GM18909 (cell line): ENCODE data around the gene PTGS1.
A peak's percentile ranks its signal among the peaks of the same experiment; 100 is the strongest.
"Not testable (repeated sequence)": the region's sequence is repeated elsewhere in the genome, so short reads cannot be mapped to it uniquely, and the experiment has no call there.

Experiments used
- ATAC-seq: cut with Tn5 transposase; IDR thresholded peaks from one replicate; pipeline ENCODE4 v1.9.1; 2021; ENCODE audit warnings: mild to moderate bottlenecking; ENCODE audit not compliant: unreplicated experiment, poor library complexity

Gene PTGS1

GRCh38 chr9:122346478-122347347, 24.1 kb upstream of the PTGS1 start:
- ATAC-seq: no peak

DNA sequence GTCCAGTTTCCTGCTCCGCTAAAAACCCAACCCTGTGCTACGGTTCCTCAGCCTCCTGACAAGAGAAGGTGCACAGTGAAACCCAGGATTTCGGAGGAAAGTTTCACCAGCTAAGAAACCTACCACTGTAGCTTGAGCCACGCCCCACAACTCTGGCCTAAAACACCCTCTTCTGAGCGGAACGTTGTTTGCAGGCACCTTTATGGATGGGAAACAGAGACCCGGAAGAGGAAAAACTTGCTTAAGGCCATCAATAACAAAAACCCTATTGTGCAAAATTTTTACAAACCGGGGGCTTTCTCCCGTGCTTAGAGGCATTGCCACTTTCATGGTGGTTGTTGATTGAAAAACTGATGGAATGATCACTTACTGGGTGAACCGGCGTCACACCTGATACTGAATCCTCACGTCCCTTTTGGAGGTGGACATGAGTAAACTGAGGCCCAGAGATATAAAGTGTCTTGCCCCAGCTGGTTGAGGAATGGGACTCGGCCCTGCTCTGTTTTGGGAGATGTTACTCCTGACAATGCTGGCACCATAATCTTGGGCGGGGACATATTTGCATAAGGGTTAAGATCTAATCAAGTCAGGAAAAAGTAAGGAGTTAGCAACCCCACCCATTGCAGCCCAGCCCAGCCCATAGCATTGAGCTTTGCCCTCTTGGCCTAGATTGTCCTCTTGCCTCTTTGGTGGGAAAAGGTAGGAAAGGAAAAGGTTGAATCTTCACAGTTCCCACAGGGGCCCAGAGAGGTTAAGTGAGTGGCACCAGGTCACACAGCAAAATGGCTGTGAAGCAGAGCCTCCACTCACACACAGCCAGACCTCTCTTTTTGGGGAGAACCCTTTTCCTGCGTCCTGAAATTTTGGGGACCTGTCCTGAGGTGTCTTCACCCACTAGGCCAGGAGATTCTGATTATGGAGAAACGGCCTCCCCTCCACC, 23.2 kb upstream of the PTGS1 start:
- no peak for ATAC-seq

DNA sequence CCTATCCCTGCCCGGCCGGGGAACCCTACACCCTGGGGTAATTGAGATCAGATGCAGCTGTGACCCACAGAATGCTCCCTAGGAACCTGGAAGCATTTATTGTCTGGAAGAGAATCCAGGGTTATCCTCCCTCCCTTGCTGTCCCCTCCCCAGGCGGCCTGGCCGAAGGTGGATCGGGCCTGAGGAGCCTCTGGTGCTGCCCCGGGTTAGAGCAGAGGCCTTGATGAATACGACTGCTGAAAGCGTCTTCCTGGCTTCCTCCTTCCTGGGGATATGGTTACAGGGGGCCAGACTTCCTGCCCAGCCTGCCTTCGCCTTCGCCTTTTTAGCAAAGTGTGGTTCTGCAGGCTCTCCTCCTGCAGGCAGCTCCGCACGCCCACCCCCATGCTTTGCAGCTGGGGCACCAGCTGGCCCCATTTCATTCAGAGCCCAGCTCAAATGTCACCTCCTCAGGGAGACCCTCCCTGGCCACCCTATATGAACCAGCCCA, 22.5 kb upstream of the PTGS1 start:
- no peak for ATAC-seq

GRCh38 chr9:122348791-122349190, 22.0 kb upstream of the PTGS1 start:
- no peak for ATAC-seq

GRCh38 chr9:122349201-122349600, 21.6 kb upstream of the PTGS1 start:
- ATAC-seq: no peak

- ATAC-seq: peak; percentile 88
Observed at GRCh38 chr9:122350577-122351355, 20.1 kb upstream of the PTGS1 start.

DNA sequence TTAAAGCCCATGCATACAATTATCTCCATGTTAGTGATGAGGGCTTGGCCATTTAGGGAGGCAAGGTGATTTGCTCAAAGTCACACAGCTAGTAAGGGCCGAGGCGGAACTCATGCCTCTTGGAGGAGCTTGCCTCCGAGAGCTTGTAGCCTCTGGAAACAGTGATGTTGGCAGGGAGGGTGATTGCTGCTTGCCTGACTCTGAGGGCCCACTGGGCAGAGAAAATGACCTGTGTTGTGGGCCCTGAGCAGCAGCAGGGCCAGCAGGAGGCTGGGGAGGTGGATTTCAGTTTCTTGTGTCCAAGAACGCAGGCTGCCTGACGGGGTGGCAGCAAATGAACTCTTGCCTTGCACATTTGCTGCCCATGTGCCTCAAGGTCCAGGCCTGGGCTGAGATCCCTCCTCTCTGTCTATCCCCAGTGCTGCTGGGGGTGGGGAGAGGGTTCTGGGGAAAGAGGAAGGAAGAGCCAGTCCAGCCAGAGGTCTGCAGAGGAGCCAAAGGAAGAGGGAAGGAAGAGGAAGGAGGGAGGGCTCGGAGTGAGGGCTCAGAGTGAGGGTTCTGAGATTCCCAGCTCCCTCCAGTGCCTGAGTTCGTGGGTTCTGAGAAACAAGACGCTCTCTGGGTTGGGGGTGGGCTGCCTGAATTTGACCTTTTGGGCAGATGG, 16.2 kb upstream of the PTGS1 start:
- no peak for ATAC-seq

- ATAC-seq: no peak
Observed at GRCh38 chr9:122355336-122355875, 15.4 kb upstream of the PTGS1 start.

DNA sequence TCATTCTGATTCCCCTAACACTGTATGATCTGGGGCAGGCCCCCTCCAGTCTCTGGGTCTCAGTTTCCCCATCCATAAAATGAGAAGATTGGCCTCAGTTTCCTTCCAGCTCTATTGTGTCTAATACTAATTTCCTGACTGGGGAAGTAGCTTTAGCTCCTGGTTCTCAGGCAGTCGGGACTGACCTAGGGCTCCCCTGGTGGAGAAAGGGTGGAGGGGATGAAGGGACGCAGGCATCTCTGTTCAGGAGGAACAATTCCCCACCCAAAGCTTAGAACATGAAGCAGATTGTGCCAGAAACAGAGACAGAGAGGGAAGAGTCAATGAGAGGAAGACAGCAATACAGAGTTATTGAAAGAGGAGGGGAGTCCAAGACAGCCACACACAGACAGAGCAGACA, 14.2 kb upstream of the PTGS1 start:
- no peak for ATAC-seq

- ATAC-seq: no peak
Observed at GRCh38 chr9:122360891-122361290, 9.9 kb upstream of the PTGS1 start.

DNA sequence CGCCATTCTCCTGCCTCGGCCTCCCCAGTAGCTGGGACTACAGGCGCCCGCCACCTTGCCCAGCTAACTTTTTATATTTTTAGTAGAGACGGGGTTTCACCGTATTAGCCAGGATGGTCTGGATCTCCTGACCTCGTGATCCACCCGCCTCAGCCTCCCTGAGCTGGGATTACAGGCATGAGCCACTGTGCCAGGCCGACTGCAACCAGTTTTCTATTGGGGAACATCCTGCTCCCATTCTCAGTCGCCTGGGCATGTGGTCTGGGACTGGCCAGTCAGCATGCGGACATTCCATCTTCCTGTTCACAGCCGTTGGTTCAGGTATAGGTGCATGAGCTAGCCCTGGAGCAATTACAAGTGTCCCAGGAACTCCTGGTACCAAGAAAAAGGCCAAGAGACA, 7.7 kb upstream of the PTGS1 start:
- not testable (repeated sequence) for ATAC-seq

DNA sequence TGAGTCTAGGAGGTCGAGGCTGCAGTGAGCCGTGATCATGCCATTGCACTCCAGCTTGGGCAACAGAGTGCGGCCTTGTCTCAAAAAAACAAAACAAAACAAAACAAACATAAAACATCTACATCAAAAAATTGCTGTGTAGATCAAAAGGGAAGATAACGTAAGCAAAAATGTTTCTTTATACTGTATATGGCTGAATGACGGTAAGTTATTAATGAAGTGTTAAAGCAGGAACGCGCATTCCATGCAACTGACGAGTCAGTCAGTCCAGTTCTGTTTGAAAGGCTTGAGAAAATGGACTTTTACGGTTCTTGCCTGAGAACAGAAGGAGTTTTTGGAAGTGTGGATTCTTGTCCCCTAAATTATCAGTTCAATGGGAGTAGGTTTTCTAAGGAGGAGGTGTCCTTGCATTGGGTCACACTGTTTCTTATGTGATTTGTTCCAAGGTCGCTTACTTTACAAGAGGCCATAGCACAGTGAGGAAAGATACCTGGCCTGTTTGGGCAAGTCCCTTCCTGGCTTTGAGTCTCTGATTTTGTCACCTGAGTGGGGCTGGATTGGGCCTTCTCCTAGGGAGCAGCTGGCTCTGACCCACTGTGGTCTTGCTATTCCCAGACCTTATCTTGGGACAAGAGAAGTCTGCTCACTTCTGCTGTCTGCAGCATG, 6.6 kb upstream of the PTGS1 start:
- ATAC-seq: no peak

GRCh38 chr9:122364783-122365150, 6.1 kb upstream of the PTGS1 start:
- ATAC-seq: no peak

DNA sequence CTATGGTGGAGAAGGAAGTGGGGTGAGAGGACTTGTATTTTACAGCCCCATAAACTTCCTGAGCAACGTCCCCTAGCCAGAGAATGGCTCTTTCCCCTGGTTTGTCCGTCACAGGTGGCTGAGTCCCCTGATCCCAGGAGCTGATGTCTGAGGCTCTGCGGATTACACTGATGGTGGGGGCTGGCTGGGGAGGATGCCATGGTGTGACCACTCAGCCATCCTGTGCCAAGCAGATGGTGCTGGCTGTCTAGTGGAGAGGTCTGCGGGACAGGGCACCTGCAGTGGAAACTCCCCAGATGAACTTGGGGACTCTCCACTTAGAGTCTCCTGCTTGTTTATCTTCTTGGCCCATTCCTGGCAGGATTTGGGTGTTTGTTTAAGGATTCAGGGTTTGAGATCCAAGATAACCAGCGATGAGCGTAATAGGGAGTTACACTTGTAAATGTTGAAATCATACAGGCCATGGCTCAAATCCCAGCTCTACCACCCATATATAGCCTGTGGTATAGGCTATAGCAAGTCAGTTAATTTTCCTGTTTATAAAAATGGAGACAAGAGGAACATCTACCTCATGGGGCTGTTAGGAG, 4.7 kb upstream of the PTGS1 start:
- ATAC-seq: no peak

GRCh38 chr9:122367065-122367464, 3.8 kb upstream of the PTGS1 start:
- no peak for ATAC-seq

- ATAC-seq: no peak
Observed at GRCh38 chr9:122367774-122368460, 2.9 kb upstream of the PTGS1 start.

- no peak for ATAC-seq
Observed at GRCh38 chr9:122368642-122369041, 2.2 kb upstream of the PTGS1 start.

DNA sequence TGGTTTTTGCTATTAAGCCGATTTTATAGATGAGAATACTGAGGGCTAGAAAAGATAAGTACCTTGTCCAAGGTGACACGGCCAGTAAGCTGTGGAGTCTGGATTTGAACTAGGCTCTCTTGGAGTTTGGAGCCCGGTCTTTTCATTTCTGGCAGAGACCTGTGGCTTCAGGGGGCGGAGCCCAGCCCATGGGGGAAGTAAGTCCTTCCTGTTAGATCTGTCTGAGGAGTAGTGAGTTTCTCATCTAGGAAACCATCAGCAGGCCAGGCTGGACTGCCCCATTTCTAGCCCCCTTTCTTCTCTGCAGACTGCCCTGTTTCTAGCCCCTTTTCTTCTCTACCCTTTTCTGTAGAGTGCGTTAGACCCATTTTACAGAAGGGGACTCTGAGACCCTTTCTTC, 521 bp upstream of the PTGS1 start:
- peak; percentile 34 for ATAC-seq
